Measurements from ENCODE around the gene CFHR3.
"Not testable (repeated sequence)": the region's sequence is repeated elsewhere in the genome, so short reads cannot be mapped to it uniquely, and the experiment has no call there.

- not testable (repeated sequence) for TF ChIP-seq CTCF, POLR2A (IDR thresholded peaks at IDR 0.05)
These were observed 4.8 kb upstream of the CFHR3 start for GRCh38 chr1:196769823-196770222.
